PC-3 (cell line): ENCODE results near the gene RB1.

Source experiments
- CTCF ChIP-seq: fragments of 300-600 bp; sonication (generic); conservative IDR thresholded peaks from 2 replicates; pipeline ENCODE4 v1.5.1; 2017; ENCODE audit warnings: antibody characterized with exemption, low read depth, mild to moderate bottlenecking, low read length
- EZH2 ChIP-seq: fragments of 300-600 bp; sonication (generic); IDR thresholded peaks from one replicate; pipeline ENCODE4 v1.6.1; 2017; ENCODE audit warnings: antibody characterized with exemption, mild to moderate bottlenecking, low read length; ENCODE audit not compliant: unreplicated experiment
- EZH2phosphoT487 ChIP-seq: fragments of 300-600 bp; sonication (generic); IDR thresholded peaks from 2 replicates; pipeline ENCODE4 v1.6.1; 2018; ENCODE audit warnings: mild to moderate bottlenecking, antibody characterized with exemption, low read length, borderline replicate concordance

DNA sequence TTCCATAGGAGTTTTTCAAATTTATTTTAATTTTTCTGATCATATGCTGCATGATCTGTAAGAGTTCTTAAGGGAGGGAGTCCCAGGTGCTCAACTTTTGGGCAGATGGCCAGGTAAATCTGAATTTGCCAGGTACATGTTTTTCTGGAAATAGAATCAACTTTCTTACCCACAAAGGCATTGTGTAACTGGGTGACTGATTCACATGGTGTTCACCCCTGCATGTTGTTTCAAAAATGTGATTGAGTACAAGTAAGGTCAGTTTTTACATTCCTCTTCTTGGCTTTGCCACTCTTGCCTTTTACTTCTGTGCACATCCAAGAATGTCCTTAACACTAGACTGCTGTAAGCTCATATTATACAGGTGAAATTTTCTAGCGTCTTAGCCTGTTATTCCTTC, 30.4 kb downstream of the RB1 start:
- TF ChIP-seq CTCF = no peak
- TF ChIP-seq EZH2phosphoT487 = no peak
- no peak for TF ChIP-seq EZH2
